H9 (cell line): ENCODE results near the gene KCNK1. TPM values are rescaled to one million over a fixed set of nuclear protein-coding genes. Genes with fewer than 3 reads are reported as not detected.

Source experiments
- DNase-seq: peaks from one replicate; pipeline ENCODE4 v3.0.0-alpha.2; 2017
- H2AFZ ChIP-seq: one replicate; pipeline ENCODE4 v1.6.1; 2013; ENCODE audit warnings: mild to moderate bottlenecking, low read length, control low read depth, moderate library complexity
- H2AK5ac ChIP-seq: 2 replicates; pipeline ENCODE4 v1.6.1; 2013; ENCODE audit warnings: low read length, control low read depth, mixed read lengths; ENCODE audit not compliant: insufficient read length
- H2BK120ac ChIP-seq: one replicate; pipeline ENCODE4 v1.6.1; 2013; ENCODE audit warnings: low read depth, mild to moderate bottlenecking, low read length, control low read depth, inconsistent platforms; ENCODE audit not compliant: poor library complexity, severe bottlenecking
- H2BK12ac ChIP-seq: 2 replicates; pipeline ENCODE4 v1.6.1; 2013; ENCODE audit warnings: low read length, control low read depth, mixed read lengths, low read depth; ENCODE audit not compliant: insufficient read length
- H2BK15ac ChIP-seq: 2 replicates; pipeline ENCODE4 v1.6.1; 2013; ENCODE audit warnings: low read depth, low read length, control low read depth
- H2BK20ac ChIP-seq: one replicate; pipeline ENCODE4 v1.6.1; 2013; ENCODE audit warnings: low read depth, mild to moderate bottlenecking, low read length, control low read depth, inconsistent platforms; ENCODE audit not compliant: poor library complexity, severe bottlenecking
- H2BK5ac ChIP-seq: 2 replicates; pipeline ENCODE4 v1.6.1; 2013; ENCODE audit warnings: low read length, control low read depth, mixed read lengths; ENCODE audit not compliant: insufficient read length
- H3K14ac ChIP-seq: 2 replicates; pipeline ENCODE4 v1.6.1; 2013; ENCODE audit warnings: low read length, control low read depth; ENCODE audit not compliant: insufficient read depth
- H3K18ac ChIP-seq: 2 replicates; pipeline ENCODE4 v1.6.1; 2013; ENCODE audit warnings: low read depth, mild to moderate bottlenecking, mixed read lengths, low read length, control low read depth; ENCODE audit not compliant: insufficient read length
- H3K23ac ChIP-seq: 2 replicates; pipeline ENCODE4 v1.6.1; 2013; ENCODE audit warnings: low read length, control low read depth, mixed read lengths, low read depth; ENCODE audit not compliant: insufficient read length
- H3K23me2 ChIP-seq: 2 replicates; pipeline ENCODE4 v1.6.1; 2013; ENCODE audit warnings: low read depth, mild to moderate bottlenecking, mixed read lengths, low read length, control low read depth; ENCODE audit not compliant: insufficient read length, poor library complexity, severe bottlenecking
- H3K27ac ChIP-seq: 2 replicates; pipeline ENCODE4 v1.5.1; 2013; ENCODE audit warnings: low read length, control low read depth, mixed read lengths, low read depth; ENCODE audit not compliant: insufficient read length
- H3K27me3 ChIP-seq: 2 replicates; pipeline ENCODE4 v1.6.1; 2013; ENCODE audit warnings: low read length, control low read depth, inconsistent platforms; ENCODE audit not compliant: insufficient read depth
- H3K4ac ChIP-seq: 2 replicates; pipeline ENCODE4 v1.6.1; 2013; ENCODE audit warnings: low read depth, mild to moderate bottlenecking, control low read depth, inconsistent platforms, low read length, moderate library complexity
- H3K4me1 ChIP-seq: 2 replicates; pipeline ENCODE4 v1.6.1; 2013; ENCODE audit warnings: low read length, control low read depth, inconsistent platforms; ENCODE audit not compliant: insufficient read depth
- H3K4me2 ChIP-seq: 2 replicates; pipeline ENCODE4 v1.6.1; 2013; ENCODE audit warnings: low read length, control low read depth, mixed read lengths; ENCODE audit not compliant: insufficient read length, insufficient read depth
- H3K56ac ChIP-seq: 2 replicates; pipeline ENCODE4 v1.6.1; 2013; ENCODE audit warnings: low read depth, mild to moderate bottlenecking, mixed read lengths, low read length, control low read depth; ENCODE audit not compliant: insufficient read length
- H3K79me1 ChIP-seq: 2 replicates; pipeline ENCODE4 v1.6.1; 2013; ENCODE audit warnings: low read depth, mild to moderate bottlenecking, moderate library complexity, low read length, control low read depth, inconsistent platforms; ENCODE audit not compliant: insufficient read depth, poor library complexity, severe bottlenecking
- H3K79me2 ChIP-seq: 2 replicates; pipeline ENCODE4 v1.6.1; 2013; ENCODE audit warnings: low read length, control low read depth, inconsistent platforms; ENCODE audit not compliant: insufficient read depth
- H3K9ac ChIP-seq: 2 replicates; pipeline ENCODE4 v1.6.1; 2013; ENCODE audit warnings: low read length, control low read depth, mixed read lengths; ENCODE audit not compliant: insufficient read length; ENCODE audit errors: extremely low read depth
- H3K9me3 ChIP-seq: one replicate; pipeline ENCODE4 v1.6.1; 2013; ENCODE audit warnings: low read depth, low read length, inconsistent platforms; ENCODE audit not compliant: control insufficient read depth
- H3T11ph ChIP-seq: one replicate; pipeline ENCODE4 v1.6.1; 2013; ENCODE audit warnings: mild to moderate bottlenecking, low read length, control low read depth, inconsistent platforms
- H4K20me1 ChIP-seq: one replicate; pipeline ENCODE4 v1.6.1; 2013; ENCODE audit not compliant: control insufficient read depth, insufficient read length, insufficient read depth
- H4K5ac ChIP-seq: 2 replicates; pipeline ENCODE4 v1.6.1; 2013; ENCODE audit warnings: low read depth, mild to moderate bottlenecking, mixed read lengths, low read length, control low read depth; ENCODE audit not compliant: insufficient read length
- H4K8ac ChIP-seq: replicated peaks from 2 replicates; pipeline ENCODE4 v1.6.1; 2013; ENCODE audit warnings: low read length, control low read depth, mixed read lengths, low read depth; ENCODE audit not compliant: insufficient read length
- H4K91ac ChIP-seq: 2 replicates; pipeline ENCODE4 v1.6.1; 2013; ENCODE audit warnings: low read depth, mild to moderate bottlenecking, moderate library complexity, mixed read lengths, low read length, control low read depth; ENCODE audit not compliant: insufficient read length
- H3K27ac Mint-ChIP-seq, 3 experiments: 2 replicates in 2 of 3; 3 replicates in 1 of 3; pipeline ENCODE4 v1.8.0; 2020 to 2021; ENCODE audit warnings: mixed read lengths in 3 of 3, mild to moderate bottlenecking in 1 of 3, moderate library complexity in 1 of 3
- H3K27me3 Mint-ChIP-seq: 2 replicates; pipeline ENCODE4 v1.8.0; 2021; ENCODE audit warnings: low read depth, mild to moderate bottlenecking, moderate library complexity, mixed read lengths
- H3K36me3 Mint-ChIP-seq, 3 experiments: 2 replicates in 2 of 3; 3 replicates in 1 of 3; pipeline ENCODE4 v1.8.0; 2020 to 2021; ENCODE audit warnings: low read depth in 3 of 3, mixed read lengths in 3 of 3; ENCODE audit not compliant: insufficient read depth in 1 of 3
- H3K4me1 Mint-ChIP-seq, 2 experiments: 2 replicates each; pipeline ENCODE4 v1.8.0; 2020; ENCODE audit warnings: mixed read lengths in 2 of 2
- H3K4me3 Mint-ChIP-seq, 2 experiments: 2 replicates in 1 of 2; 3 replicates in 1 of 2; pipeline ENCODE4 v1.8.0; 2020 to 2021; ENCODE audit warnings: mild to moderate bottlenecking in 2 of 2, mixed read lengths in 2 of 2, moderate library complexity in 1 of 2
- H3K9me3 Mint-ChIP-seq, 2 experiments: 2 replicates in 1 of 2; 3 replicates in 1 of 2; pipeline ENCODE4 v1.8.0; 2020; ENCODE audit warnings: mild to moderate bottlenecking in 2 of 2, mixed read lengths in 2 of 2, moderate library complexity in 1 of 2
- WGBS: extraction: QIAGEN DNeasy Blood & Tissue Kit; methylation state at CpG from one replicate; pipeline ENCODE4 v1.1.7; 2013; ENCODE audit warnings: missing lambda C conversion rate, low lambda C conversion rate, mixed read lengths; ENCODE audit not compliant: insufficient read length; ENCODE audit errors: extremely low coverage; 5-methylcytosine and 5-hydroxymethylcytosine counted together
- total RNA-seq: library from RNA; stranded (reverse); gene quantifications from 2 replicates; pipeline ENCODE4 v1.2.1, GENCODE V29; 2021
- TF ChIP-seq, protein P1 (sequence below): fragments of 200-600 bp; sonication (generic); conservative IDR thresholded peaks from 3 replicates; pipeline ENCODE4 v1.8.0; 2021; ENCODE audit warnings: antibody characterized with exemption, mild to moderate bottlenecking

The KCNK1 gene
- total RNA-seq, 1 experiment from 2014 or later, result 9.9 TPM

DNA sequence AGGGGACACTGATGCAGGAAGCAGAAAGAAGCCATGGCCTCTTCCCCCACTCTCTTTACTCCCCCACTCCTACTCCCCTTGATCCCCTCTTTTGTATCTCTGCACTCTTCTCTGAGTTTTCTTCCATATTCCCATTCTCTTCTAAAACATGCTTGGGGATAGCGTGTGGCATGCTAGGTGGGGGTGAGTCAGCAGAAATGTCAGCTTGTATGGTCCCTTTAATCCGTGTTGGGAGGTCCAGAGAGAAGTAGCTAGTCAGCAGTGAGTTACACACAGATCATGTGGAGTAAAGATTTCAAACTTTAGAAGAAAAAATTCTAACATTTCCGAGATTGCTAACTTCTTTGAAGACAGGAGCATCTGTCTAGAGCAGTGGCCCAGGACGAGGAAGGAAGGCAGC lies 4.0 kb upstream of the KCNK1 start:
- Histone ChIP-seq H3K9ac (no peak overlapping the region), H4K8ac (no peak overlapping the region), H2BK12ac (no peak overlapping the region), H2BK120ac (no peak overlapping the region), H3K23me2 (peaks cover 12% of the 10 kb centered on the region), H3K4me2 (no peak overlapping the region), H2BK5ac (no peak overlapping the region), H3K9me3 (no peaks in the 10 kb centered on the region), H3K14ac (no peak overlapping the region), H3K79me2 (no peaks in the 10 kb centered on the region), H2BK20ac (no peak overlapping the region), H2BK15ac (no peak overlapping the region), H4K20me1 (no peaks in the 10 kb centered on the region), H4K5ac (no peak overlapping the region), H3K4me1 (no peaks in the 10 kb centered on the region), H3K18ac (no peak overlapping the region), H3K27ac (no peak overlapping the region), H3K27me3 (peaks cover 3% of the 10 kb centered on the region; the same call in 1 of the 2 replicates), H3K56ac (no peak overlapping the region), H2AFZ (no peak overlapping the region), H4K91ac (no peak overlapping the region), H3K4ac (no peak overlapping the region), H3T11ph (no peak overlapping the region), H2AK5ac (no peak overlapping the region), H3K23ac (no peak overlapping the region), H3K79me1 (no peaks in the 10 kb centered on the region)
- Mint-ChIP-seq H3K4me1 (peaks cover 17 to 22% of the 10 kb centered on the region in 2 experiments), H3K27ac (no peak overlapping the region), H3K36me3 (no peaks in the 10 kb centered on the region; a peak in 1 of 7 replicates), H3K27me3 (peaks cover 44% of the 10 kb centered on the region), H3K9me3 (no peaks in the 10 kb centered on the region; a peak in 1 of 5 replicates), H3K4me3 (no peak overlapping the region)
- TF ChIP-seq, protein P1, sequence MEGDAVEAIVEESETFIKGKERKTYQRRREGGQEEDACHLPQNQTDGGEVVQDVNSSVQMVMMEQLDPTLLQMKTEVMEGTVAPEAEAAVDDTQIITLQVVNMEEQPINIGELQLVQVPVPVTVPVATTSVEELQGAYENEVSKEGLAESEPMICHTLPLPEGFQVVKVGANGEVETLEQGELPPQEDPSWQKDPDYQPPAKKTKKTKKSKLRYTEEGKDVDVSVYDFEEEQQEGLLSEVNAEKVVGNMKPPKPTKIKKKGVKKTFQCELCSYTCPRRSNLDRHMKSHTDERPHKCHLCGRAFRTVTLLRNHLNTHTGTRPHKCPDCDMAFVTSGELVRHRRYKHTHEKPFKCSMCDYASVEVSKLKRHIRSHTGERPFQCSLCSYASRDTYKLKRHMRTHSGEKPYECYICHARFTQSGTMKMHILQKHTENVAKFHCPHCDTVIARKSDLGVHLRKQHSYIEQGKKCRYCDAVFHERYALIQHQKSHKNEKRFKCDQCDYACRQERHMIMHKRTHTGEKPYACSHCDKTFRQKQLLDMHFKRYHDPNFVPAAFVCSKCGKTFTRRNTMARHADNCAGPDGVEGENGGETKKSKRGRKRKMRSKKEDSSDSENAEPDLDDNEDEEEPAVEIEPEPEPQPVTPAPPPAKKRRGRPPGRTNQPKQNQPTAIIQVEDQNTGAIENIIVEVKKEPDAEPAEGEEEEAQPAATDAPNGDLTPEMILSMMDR, result no peak
- WGBS, result no CpG with 5 or more reads among the region's 4 CpGs
- no peak for DNase-seq
